ENCODE results near the gene MEIS1.

MEIS1 gene

GRCh38 chr2:66418381-66418780 lies 16.5 kb upstream of the MEIS1 start:
- H3K27me3 ChIP-seq (replicated peaks; ENCODE audit: insufficient read depth, low read length): no peaks in the 10 kb centered on the region
- H3K36me3 ChIP-seq (replicated peaks; ENCODE audit: insufficient read depth, low read length): no peaks in the 10 kb centered on the region
- no peak for DNase-seq
- H2AFZ ChIP-seq (ENCODE audit: low read length): no peak overlapping the region
- no peaks in the 10 kb centered on the region for H3K9me2 ChIP-seq (replicated peaks; ENCODE audit: insufficient read depth, low read length)
- no peaks in the 10 kb centered on the region for H3K79me2 ChIP-seq (ENCODE audit: low read length)
- TF ChIP-seq EZH2 (optimal IDR thresholded peaks at IDR 0.05; ENCODE audit: low read depth, low read length) (no peak), CTCF (IDR thresholded peaks at IDR 0.05; ENCODE audit: low read length) (no peak)
- H3K27ac ChIP-seq (ENCODE audit: low read length): no peak overlapping the region
- no peaks in the 10 kb centered on the region for H3K9me3 ChIP-seq (replicated peaks; ENCODE audit: insufficient read depth, low read length)
- no peak overlapping the region for H3K9ac ChIP-seq (ENCODE audit: low read length)
- H4K20me1 ChIP-seq (ENCODE audit: insufficient read depth, low read length): no peaks in the 10 kb centered on the region
- no peak overlapping the region for H3K4me2 ChIP-seq (ENCODE audit: low read depth, low read length)
- H3F3A ChIP-seq (ENCODE audit: insufficient read depth, low read length): no peaks in the 10 kb centered on the region
- no peak overlapping the region for H3K4me3 ChIP-seq (ENCODE audit: low read length)
- no peaks in the 10 kb centered on the region for H3K4me1 ChIP-seq (ENCODE audit: low read length)

GRCh38 chr2:66421612-66422011 lies 13.3 kb upstream of the MEIS1 start:
- Histone ChIP-seq H3K27ac (ENCODE audit: low read length) (no peak overlapping the region), H4K20me1 (ENCODE audit: insufficient read depth, low read length) (no peaks in the 10 kb centered on the region), H3K9ac (ENCODE audit: low read length) (no peak overlapping the region), H3K36me3 (replicated peaks; ENCODE audit: insufficient read depth, low read length) (no peaks in the 10 kb centered on the region), H3K4me3 (ENCODE audit: low read length) (no peak overlapping the region), H3K79me2 (ENCODE audit: low read length) (no peaks in the 10 kb centered on the region), H3K4me1 (ENCODE audit: low read length) (no peaks in the 10 kb centered on the region), H3K4me2 (ENCODE audit: low read depth, low read length) (no peak overlapping the region), H3K9me3 (replicated peaks; ENCODE audit: insufficient read depth, low read length) (no peaks in the 10 kb centered on the region), H3F3A (ENCODE audit: insufficient read depth, low read length) (no peaks in the 10 kb centered on the region), H3K27me3 (replicated peaks; ENCODE audit: insufficient read depth, low read length) (no peaks in the 10 kb centered on the region), H2AFZ (ENCODE audit: low read length) (no peak overlapping the region), H3K9me2 (replicated peaks; ENCODE audit: insufficient read depth, low read length) (no peaks in the 10 kb centered on the region)
- no peak for DNase-seq
- no peak for TF ChIP-seq CTCF (IDR thresholded peaks at IDR 0.05; ENCODE audit: low read length)
- no peak for TF ChIP-seq EZH2 (optimal IDR thresholded peaks at IDR 0.05; ENCODE audit: low read depth, low read length)
- no peak for TF ChIP-seq EZH2phosphoT487 (IDR thresholded peaks at IDR 0.05; ENCODE audit: low read length)

- H3K9me2 ChIP-seq (replicated peaks; ENCODE audit: insufficient read depth, low read length): no peaks in the 10 kb centered on the region
- no peaks in the 10 kb centered on the region for H3K79me2 ChIP-seq (ENCODE audit: low read length)
- H3K4me1 ChIP-seq (ENCODE audit: low read length): no peaks in the 10 kb centered on the region
- H3K27ac ChIP-seq (ENCODE audit: low read length): no peak overlapping the region
- no peak overlapping the region for H3K9ac ChIP-seq (ENCODE audit: low read length)
- no peak for TF ChIP-seq CTCF (IDR thresholded peaks at IDR 0.05; ENCODE audit: low read length)
- no peak for TF ChIP-seq EZH2 (optimal IDR thresholded peaks at IDR 0.05; ENCODE audit: low read depth, low read length)
- no peak for TF ChIP-seq EZH2phosphoT487 (IDR thresholded peaks at IDR 0.05; ENCODE audit: low read length)
- no peak overlapping the region for H2AFZ ChIP-seq (ENCODE audit: low read length)
- H3F3A ChIP-seq (ENCODE audit: insufficient read depth, low read length): no peaks in the 10 kb centered on the region
- H3K27me3 ChIP-seq (replicated peaks; ENCODE audit: insufficient read depth, low read length): no peaks in the 10 kb centered on the region
- no peaks in the 10 kb centered on the region for H3K9me3 ChIP-seq (replicated peaks; ENCODE audit: insufficient read depth, low read length)
- no peaks in the 10 kb centered on the region for H4K20me1 ChIP-seq (ENCODE audit: insufficient read depth, low read length)
- no peak for DNase-seq
- H3K36me3 ChIP-seq (replicated peaks; ENCODE audit: insufficient read depth, low read length): no peaks in the 10 kb centered on the region
- H3K4me2 ChIP-seq (ENCODE audit: low read depth, low read length): no peak overlapping the region
- H3K4me3 ChIP-seq (ENCODE audit: low read length): no peak overlapping the region
Measured at GRCh38 chr2:66423391-66424124, 11.4 kb upstream of the MEIS1 start.
